Measurements from ENCODE around the gene ATP13A3.
"Not testable (repeated sequence)": the region's sequence is repeated elsewhere in the genome, so short reads cannot be mapped to it uniquely, and the experiment has no call there.

ATP13A3 gene

DNA sequence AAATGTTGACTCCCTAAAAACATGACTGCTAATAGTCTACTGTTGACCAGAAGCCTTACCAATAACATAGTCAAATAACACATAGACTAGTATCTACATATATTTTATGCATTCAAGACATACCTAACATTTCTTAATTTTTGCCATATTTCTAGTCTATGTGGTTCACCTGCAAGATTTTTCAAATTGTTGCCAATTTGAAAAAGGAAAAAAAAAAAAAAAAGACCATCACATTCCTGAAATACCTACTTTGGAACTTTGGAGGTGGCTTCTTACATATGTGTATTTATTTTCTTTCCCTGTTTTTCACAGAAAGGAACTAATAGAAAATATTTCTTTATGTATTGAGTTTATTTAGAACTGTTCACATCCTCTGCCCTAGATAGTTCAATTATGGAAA lies 13.4 kb upstream of the ATP13A3 start:
- DNase-seq (ENCODE audit: low read depth in 2 of 3, low spot score in 2 of 3) = no peak

DNA sequence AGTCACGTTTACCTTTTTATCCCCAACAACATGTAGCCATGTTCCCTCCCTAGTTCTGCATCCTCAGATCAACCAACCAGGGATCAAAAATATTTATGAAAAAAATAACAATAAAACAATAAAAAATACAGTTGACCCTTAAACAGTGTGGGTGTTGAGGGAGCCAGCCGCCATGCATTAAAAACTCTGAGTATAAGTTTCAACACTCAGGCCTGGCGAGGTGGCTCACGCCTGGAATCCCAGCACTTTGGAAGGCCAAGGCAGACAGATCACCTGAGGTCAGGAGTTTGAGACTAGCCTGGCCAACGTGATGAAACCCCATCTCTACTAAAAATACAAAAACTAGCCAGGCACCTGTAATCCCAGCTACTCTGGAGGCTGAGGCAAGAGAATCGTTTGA lies 12.7 kb upstream of the ATP13A3 start:
- not testable (repeated sequence) for DNase-seq (ENCODE audit: low read depth in 2 of 3, low spot score in 2 of 3)

DNA sequence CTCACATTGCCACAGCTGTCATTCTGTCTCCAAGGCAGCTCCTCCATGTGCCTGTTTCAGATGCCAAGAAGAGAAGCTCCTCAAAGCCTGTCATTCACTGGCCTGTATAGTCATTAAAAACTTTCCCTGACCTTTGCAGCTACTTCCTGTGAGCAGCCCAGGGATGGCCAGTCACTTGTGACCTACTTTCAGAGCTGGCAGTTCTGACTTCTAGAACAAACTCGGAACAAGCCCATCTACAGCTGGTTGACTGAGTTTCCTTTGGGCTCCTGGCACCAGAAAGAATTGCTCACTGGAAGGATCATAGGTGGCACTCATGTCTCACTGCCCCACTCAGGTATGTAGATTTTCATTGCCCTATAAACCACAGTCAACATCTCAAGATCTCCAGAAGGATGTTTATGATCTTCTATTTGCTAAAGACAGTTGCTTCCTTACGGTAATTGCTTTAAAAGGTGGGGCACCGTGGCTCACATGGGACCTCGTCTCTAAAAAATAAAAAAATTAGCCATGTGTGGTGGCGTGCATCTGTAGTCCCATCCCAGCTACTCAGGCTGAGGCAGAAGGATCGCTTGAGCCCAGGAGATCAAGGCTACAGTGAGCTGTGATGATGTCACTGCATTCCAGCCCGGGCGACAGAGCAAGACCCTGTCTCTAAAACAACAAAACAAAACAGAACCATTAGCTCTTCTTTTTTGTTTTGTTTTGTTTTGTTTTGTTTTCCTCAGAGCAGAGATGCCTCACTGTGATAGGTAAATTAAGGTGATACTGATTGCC lies 11.2 kb upstream of the ATP13A3 start:
- no peak for DNase-seq (ENCODE audit: low read depth in 2 of 3, low spot score in 2 of 3)

DNA sequence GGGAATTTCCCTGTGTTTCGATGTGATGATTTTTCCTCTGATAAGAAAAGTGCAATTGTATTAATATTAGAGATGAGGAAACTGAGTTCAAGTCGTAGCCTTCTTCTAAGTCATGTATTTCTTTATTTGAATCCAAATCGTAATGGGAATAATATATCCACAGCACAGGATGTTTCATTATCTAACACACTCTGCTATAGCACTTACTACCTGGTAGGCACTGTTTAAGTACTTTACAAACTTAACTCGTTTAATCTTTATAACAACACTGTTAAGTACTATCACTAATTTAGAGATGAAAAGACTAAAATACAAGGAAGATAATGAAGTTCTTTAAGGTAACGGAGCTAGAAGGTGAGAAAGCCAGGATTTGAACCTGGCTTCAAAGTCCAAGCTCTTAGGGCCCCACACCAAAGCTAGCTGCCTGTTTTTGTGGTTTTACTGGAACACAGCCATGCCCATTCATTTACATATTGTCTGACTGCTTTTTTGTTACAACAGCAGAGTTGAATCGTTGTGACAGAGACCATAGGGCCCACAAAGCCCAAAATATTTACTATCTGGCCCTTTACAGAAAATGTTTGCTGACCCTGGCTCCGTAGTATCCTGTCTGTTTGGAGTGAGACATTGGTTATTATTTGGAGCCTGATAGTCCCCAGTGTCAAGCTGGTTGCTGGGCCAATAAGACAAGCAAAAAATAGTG lies 9.6 kb upstream of the ATP13A3 start:
- DNase-seq (ENCODE audit: low read depth in 2 of 3, low spot score in 2 of 3) = no peak

DNA sequence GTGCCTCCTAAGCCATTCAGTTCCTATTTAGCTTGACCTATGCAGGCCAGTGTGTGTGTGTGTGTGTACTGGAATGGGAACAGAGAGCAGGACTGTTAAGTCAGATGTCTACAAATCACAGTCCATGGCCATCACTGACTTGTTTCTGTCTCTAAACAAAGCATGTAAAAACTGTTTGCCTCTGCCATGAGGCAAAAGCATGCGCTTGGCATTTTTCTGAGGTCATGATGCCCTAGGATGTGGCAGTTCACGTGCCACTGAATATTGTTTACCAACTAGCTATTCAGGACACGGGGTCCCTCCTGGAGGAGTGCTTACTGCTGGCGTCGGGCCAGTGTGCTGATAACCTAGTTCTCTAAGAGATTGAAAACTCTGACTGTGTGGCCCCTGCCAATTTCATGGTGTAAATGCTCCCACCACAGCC lies 8.2 kb upstream of the ATP13A3 start:
- no peak for DNase-seq (ENCODE audit: low read depth in 2 of 3, low spot score in 2 of 3)

DNA sequence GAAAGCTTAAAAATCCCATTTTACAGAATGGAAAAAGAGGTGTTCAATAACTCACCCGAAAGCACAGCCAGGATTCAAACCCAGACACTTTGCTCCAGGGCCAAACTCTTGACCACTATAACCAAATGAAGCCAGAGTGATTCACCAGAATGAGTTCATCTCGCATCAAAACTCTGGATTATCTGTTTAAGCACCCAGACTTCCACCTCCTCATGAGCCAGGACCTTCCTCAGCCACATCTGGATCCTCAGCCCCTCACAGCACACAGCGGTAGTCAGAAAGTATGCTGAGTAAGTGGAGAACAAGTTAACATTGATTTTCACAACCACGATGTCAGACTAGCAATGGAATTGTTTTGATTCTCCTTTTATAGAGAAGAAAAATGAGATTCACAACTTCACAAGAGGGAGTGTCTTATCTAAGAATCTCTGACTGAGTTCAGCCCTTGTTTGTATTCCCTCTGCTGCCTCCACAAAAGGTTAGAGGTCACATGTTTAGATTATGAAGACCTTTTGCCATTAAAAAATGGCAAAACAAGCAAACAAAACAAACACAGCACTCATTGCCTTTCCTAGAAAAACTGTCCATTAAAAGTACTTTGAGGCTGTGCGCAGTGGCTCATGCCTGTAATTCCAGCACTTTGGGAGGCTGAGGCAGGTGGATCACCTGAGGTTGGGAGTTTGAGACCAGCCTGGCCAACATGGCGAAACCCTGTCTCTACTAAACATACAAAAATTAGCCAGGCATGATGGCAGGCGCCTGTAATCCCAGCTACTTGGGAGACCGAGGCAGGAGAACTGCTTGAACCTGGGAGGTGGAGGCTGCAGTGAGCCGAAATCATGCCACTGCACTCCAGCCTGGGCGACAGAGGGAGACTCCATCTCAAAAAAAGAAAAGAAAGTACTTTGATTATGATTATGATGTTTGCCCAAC lies 7.5 kb upstream of the ATP13A3 start:
- not testable (repeated sequence) for DNase-seq (ENCODE audit: low read depth in 2 of 3, low spot score in 2 of 3)

DNA sequence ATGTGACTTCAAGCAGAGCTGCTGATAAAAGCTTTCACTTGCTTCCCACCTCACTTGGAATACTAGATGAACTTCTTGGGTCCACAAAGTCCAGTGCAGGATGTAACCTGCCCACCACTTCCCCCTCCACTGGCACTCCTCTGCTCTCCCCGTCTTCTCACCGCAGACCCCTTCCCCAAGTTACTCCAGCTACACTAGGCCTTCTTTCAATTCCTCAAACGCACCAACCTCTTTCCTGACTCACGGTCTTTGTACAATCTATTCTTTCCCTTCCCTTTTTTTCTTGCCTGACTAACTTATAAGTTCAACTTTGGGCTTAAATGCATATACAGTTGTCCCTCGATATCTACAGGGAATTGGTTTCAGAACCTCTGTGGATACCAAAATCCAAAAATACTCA lies 5.2 kb upstream of the ATP13A3 start:
- no peak for DNase-seq (ENCODE audit: low read depth in 2 of 3, low spot score in 2 of 3)

DNA sequence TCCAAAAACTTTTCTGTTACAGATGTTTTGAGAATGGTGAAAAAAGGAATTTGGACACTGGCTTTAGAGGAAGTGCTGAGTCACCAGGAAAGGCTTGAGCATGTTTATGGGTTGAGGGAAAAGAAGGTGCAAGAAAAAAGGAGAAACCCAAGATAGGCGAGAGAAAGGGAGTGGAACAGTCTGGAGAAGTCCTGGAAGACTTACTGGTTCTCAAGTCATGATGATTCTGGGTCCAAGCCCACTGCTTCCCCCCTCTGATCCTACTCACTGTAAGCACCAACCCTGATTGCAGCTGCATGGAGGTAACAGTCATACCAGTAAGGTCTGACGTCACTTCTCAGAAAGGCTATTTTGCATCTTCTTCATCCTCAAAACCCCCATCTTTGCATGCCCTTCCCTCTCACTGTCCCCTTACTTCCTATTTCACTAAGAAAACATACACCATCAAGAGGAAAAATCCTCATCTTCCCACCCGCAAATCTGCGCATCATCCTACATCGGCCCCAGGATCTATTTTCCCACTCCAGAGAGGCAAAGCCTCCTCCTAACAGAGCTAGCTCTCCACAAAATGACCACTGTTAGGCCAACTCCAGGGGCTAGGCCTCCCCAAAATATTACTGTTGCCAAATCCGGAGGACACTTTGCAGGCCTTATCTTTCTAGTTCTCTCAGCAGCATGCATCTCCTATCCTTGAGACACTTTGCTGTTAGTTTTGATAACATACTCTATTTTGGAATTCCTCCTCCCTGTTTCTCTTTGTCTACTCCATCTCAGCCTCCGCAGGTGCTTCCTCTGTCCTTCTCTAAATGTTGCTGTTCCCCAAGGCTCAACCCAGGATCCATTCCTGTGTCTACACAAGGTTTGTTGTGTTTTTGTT lies 3.2 kb upstream of the ATP13A3 start:
- no peak for DNase-seq (ENCODE audit: low read depth in 2 of 3, low spot score in 2 of 3)

DNA sequence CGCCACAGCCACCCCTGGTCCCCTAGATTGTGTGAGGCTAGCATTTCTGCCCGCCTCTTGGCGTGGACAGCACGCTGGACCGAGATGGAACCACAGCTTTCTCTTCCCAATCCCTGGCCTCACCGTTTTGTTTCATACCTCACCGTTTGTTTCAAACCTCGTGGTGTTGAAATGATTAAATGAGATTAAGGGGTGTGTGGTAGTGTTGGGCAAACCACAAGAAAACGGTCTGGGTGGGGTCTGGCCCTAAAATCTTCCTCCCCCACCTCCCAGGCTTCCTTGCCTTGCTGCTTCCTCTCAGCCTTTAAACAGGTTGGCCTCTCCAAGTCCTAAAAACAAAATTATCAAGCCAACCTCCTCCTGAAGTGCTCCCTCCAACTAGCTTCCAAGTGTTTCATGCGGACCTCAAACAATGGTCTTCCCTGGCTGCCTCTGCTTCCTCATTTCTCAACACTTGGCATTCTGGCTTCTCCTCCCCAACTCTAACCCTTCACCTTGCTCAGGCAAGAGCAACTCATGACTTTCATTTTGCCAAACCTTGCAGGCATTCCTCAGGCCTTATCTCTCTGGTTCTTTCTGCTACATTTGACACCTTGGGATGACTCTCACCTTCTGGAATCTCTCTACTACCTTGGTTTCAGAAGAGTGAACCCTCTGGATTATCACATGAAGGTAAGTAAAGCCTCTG lies 1.4 kb upstream of the ATP13A3 start:
- no peak for DNase-seq (ENCODE audit: low read depth in 2 of 3, low spot score in 2 of 3)

DNA sequence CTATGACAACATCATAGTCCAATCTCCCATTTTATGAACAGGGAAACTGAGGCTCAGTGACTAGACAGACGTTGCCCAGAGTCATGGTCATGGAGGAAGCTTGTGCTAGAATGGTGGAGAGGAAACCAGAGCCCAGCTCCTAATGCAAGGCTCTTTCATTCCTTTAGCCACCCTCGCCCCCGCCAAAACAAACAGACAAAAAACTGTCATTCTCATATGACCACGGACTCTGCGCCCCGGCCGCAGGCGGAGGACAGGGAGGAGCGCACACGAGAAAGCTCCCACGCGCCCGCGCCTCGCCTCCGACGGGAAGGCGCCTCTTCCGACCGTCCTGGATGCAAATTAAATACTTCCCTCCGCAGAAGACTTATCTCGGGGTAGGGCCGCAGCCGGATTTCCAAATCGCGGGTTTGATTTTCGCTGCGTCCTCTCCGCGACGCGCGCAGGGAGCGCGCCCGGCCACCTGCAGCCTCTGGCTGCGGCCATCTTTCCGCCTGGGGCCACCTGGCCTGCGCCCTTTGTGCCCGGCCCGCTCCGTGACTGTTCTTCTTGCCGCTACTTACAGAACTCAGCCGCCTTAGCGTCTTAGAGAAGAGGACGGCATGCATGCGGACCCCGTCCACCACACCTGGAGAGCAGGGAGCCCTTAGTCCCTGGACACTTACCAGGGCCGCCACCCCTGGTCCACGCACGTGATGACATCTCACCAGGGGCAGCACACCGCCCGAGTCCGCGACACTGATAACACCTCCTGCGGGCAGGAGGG lies 670 bp upstream of the ATP13A3 start:
- DNase-seq (ENCODE audit: low read depth in 2 of 3, low spot score in 2 of 3) = peak; percentile 16 to 22 (median 18)

DNA sequence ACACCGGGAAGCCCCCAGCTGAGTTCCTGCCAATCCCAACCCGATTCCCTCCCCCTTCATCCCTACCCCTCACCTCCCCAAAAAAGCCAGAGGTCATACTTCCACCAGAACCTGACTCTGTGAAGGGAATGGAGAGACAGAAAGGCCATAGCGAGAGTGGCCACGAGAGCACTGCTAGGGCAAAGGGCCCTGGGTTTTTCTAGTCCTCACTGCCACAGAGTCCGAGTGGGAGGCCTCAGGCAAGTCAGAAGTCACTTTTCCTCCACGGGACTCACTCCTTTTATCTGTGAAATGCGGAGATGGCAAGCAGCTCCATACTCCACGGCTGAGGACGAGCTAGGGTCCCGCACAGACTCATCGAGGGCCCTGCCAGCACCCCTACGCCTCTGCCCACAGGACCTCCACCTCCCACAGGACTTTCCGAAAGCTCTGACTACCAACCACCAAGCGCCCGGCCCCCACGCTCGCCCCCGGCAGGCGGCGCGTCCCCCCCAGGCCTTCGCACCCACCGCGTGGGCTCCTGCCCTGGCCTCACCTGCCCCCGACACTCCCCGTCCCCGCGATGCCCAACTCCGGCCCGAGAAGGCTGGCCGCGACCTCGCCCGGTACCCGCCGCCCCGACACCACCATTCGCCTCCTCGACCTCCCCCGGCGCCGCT lies 792 bp downstream of the ATP13A3 start:
- peak; percentile 23 to 31 (median 24) for DNase-seq (ENCODE audit: low read depth in 2 of 3, low spot score in 2 of 3)

DNA sequence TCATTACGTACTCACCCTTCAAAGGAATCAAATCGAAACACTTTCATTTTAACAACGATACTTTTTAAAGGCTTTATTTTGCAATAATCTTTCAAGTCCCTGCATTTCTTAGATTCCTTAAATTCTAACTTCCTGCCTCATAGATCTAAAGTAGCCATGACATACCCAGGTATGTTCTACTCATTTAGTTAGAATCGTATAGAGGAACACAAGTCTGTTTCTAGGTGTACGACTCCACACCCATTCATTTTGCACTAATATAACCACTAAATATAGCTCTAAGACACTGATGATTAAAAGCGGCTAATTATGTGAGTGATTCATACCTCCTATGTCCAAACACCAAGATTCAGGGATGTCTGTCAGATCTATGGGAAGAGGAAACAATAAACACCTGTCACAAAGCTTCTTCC lies 1.3 kb downstream of the ATP13A3 start:
- no peak for DNase-seq (ENCODE audit: low read depth in 2 of 3, low spot score in 2 of 3)

DNA sequence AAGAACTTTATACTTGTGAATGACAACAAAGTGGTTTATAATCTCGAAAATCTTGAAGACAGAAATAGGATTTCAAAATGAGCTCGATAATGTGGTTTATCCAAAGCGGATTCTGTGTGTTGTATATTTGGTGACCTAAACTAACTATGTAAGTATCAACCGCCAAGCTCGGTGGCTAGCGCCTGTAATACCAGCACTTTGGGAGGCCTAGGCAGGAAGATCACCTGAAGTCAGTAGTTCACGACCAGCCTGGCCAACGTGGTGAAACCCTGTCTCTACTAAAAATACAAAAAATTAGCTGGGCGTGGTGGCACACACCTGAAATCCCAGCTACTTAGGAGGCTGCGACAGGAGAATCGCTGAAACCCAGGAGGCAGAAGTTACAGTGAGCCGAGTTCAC lies 2.2 kb downstream of the ATP13A3 start:
- DNase-seq (ENCODE audit: low read depth in 2 of 3, low spot score in 2 of 3) = no peak

DNA sequence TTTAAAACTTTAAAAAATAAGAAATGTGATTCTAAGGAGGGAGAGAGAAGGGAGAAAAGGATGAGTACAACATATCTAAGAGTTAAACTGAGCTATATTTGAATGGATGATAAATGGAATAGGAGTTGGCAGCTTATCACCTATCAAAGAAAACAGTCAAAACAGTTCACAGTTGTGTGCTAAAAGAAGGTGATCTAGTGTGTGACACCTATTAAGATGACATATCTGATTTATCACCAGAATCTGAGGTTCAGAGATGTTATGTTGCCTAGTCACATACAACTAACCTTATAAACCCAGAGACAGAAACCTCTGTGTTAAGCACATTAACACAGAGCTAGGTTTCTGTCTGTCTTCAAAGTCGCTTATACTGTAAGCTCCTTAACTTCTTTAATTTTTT lies 3.0 kb downstream of the ATP13A3 start:
- DNase-seq (ENCODE audit: low read depth in 2 of 3, low spot score in 2 of 3) = no peak

DNA sequence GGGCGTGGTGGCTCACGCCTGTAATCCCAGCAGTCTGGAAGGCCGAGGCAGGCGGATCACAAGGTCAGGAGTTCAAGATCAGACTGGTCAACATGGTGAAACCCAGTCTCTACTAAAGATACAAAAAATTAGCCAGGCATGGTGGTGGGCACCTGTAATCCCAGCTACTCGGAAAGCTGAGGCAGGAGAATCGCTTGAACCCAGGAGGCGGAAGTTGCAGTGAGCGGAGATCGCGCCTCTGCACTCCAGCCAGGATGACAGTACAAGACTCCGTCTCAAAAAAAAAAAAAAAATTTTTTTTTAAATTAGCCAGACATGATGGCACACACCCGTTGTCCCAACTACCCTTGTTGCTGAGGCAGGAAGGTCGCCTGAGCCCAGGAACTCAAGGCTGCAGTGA lies 4.0 kb downstream of the ATP13A3 start:
- DNase-seq (ENCODE audit: low read depth in 2 of 3, low spot score in 2 of 3) = not testable (repeated sequence)

DNA sequence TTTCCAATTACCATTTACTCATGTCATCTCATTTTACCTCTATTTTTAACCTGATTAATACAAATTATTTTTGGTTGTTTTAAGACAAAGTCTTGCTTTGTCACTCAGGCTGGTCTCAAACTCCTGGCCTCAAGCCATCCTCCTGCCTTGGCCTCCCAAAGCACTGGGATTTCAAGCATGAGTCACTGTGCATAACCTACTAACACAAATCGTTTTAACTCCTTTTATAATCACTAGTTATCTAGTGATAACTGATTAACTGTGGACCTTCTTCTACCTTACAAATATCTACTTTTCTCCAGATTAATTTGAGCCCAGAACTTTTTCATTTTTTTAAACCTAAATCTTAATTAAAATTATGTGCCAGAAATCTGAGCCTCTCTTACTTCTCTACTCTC lies 4.6 kb downstream of the ATP13A3 start:
- no peak for DNase-seq (ENCODE audit: low read depth in 2 of 3, low spot score in 2 of 3)

DNA sequence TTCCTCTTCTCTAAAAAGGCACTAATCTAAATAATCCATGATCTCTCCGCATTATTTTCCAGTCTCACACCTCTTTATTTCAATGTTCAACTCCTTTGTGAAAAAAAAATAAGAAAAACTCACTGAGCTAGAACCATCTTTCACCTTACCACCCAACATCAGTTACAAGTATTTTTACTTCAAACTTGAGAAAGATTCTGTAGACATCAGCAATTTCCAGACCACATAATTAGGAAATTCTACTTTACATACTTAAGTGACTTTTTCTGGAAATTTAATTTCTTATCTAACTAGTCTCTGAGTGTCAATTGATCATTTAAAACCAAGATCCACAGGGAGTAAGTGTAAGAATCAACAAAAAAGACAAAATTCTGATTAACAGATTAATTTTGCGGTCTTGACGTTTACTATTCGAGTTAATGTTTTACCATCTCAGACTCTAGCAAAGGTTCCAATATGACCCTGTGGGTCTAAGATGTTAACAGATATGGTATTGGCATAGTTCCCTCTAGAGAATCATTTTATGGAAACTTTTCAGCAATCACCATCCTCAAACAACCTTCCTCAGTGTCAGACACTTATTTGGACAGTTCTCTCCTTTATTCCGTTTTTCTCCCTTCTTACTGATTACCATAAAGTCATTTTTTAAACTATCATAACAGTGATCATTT lies 5.1 kb downstream of the ATP13A3 start:
- DNase-seq (ENCODE audit: low read depth in 2 of 3, low spot score in 2 of 3) = no peak

DNA sequence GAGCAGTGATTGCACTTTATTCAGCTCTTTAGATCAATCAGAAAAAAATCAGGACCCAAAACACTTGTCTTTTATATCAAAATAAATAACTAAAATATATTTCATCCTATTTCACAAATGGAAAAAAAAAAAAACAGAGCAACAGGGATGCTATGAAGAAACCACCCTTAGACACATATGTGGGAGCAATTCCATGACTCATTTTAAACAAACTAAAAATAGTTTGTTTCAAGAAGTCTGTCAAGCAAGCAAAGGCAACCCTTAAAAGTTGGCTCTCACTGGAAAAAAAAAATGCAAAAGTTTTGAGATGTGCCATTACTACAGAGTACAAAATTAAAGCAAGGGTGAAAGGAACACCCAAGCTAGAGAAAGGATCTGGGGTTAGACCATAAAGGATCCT lies 5.7 kb downstream of the ATP13A3 start:
- DNase-seq (ENCODE audit: low read depth in 2 of 3, low spot score in 2 of 3) = no peak

All from activated CD8-positive, alpha-beta memory T cell treated with anti-CD3 and anti-CD28 coated beads for 48 hours (primary cell).